HL-60 (cell line): ENCODE measurements around the gene PCAT7.

Experiments
- DNase-seq, 2 experiments: peaks; one replicate each; pipeline ENCODE4 v3.0.0-alpha.2; 2010 to 2020; ENCODE audit warnings: low read depth in 1 of 2, low spot score in 1 of 2
- H3K27ac ChIP-seq: fragments of 250-450 bp; sonication (Bioruptor Pico); replicated peaks from 2 replicates; pipeline ENCODE4 v1.5.1; 2020; ENCODE audit warnings: mild to moderate bottlenecking, moderate library complexity
- H3K27me3 ChIP-seq: fragments of 250-450 bp; sonication (Bioruptor Pico); 2 replicates; pipeline ENCODE4 v1.5.1; 2021; ENCODE audit warnings: mild to moderate bottlenecking, moderate library complexity; ENCODE audit not compliant: insufficient read depth, poor library complexity, severe bottlenecking
- H3K4me3 ChIP-seq: replicated peaks from 2 replicates; pipeline ENCODE4 v1.5.1; 2011; ENCODE audit warnings: mild to moderate bottlenecking, control low read depth, low read length; ENCODE audit not compliant: insufficient read depth
- CTCF ChIP-seq: IDR thresholded peaks from one replicate; pipeline ENCODE4 v1.5.1; 2011; ENCODE audit warnings: low read length, control low read depth, inconsistent platforms; ENCODE audit not compliant: insufficient read depth
- GABPA ChIP-seq: IDR thresholded peaks from 2 replicates; pipeline ENCODE4 v1.6.1; 2012; ENCODE audit warnings: low read depth
- POLR2AphosphoS5 ChIP-seq: IDR thresholded peaks from 2 replicates; pipeline ENCODE4 v1.6.1; 2012; ENCODE audit warnings: low read depth
- SPI1 ChIP-seq: IDR thresholded peaks from 2 replicates; pipeline ENCODE4 v1.6.1; 2012; ENCODE audit warnings: low read depth, mild to moderate bottlenecking, borderline replicate concordance
- TF ChIP-seq, protein P1 (sequence below): IDR thresholded peaks from 2 replicates; pipeline ENCODE4 v1.6.1; 2012; ENCODE audit warnings: low read depth; ENCODE audit not compliant: insufficient replicate concordance

The PCAT7 gene

DNA sequence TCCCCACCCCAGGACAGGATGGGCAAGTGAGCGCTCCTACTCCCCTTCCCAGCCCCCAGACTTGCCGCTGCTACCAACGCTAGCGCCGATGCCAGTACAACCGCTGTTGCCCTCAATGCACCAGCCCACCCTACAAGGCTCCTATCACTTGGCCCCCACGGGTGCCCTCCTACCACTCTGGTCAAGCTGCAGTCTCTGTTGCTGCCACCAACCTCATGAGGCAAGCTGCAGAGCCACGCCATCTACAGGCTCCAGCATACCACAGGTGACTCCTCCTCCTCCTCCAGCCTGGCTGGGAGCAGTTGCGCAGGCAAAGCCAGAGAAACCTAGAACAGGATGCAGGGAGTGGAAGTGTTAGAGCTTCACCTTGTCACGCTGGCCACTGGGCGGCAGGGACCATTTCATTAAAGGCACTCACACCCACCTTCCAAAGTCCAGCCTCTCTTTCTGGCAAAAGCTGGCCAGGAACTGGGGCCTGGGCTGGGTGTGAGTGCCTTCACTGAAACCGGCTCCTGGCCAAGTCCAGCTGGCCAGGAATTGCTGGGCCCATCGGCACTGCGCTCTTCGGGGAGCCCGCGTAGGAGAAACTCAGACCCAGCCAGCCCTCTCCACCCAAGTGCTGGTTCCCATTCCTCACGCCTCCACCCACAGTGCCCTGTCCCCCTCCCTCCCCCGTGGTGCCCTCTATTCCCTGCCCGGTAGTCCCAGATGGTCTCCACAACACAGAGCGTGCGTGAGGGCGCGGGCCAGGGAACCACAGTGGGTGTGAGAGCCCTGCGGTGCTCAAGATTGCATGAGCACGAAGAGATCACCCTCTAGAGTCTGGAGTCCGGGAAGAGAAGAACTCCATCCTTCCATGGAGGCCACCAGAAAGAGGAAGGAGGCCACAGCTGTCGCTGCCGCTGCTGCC is 1.6 kb upstream of the PCAT7 start:
- no peak for TF ChIP-seq GABPA
- TF ChIP-seq CTCF, result no peak
- TF ChIP-seq SPI1, result no peak
- no peak for TF ChIP-seq POLR2AphosphoS5
- TF ChIP-seq, protein P1, sequence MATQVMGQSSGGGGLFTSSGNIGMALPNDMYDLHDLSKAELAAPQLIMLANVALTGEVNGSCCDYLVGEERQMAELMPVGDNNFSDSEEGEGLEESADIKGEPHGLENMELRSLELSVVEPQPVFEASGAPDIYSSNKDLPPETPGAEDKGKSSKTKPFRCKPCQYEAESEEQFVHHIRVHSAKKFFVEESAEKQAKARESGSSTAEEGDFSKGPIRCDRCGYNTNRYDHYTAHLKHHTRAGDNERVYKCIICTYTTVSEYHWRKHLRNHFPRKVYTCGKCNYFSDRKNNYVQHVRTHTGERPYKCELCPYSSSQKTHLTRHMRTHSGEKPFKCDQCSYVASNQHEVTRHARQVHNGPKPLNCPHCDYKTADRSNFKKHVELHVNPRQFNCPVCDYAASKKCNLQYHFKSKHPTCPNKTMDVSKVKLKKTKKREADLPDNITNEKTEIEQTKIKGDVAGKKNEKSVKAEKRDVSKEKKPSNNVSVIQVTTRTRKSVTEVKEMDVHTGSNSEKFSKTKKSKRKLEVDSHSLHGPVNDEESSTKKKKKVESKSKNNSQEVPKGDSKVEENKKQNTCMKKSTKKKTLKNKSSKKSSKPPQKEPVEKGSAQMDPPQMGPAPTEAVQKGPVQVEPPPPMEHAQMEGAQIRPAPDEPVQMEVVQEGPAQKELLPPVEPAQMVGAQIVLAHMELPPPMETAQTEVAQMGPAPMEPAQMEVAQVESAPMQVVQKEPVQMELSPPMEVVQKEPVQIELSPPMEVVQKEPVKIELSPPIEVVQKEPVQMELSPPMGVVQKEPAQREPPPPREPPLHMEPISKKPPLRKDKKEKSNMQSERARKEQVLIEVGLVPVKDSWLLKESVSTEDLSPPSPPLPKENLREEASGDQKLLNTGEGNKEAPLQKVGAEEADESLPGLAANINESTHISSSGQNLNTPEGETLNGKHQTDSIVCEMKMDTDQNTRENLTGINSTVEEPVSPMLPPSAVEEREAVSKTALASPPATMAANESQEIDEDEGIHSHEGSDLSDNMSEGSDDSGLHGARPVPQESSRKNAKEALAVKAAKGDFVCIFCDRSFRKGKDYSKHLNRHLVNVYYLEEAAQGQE, result no peak
- Histone ChIP-seq H3K27me3 (peaks cover 29% of the 10 kb centered on the region), H3K27ac (no peak overlapping the region), H3K4me3 (no peak overlapping the region)
- peak in 1 of 2 experiments; percentile 18 for DNase-seq

GRCh38 chr9:94554078-94554438 is 825 bp upstream of the PCAT7 start:
- no peak for DNase-seq
- no peak overlapping the region for H3K27ac ChIP-seq

GRCh38 chr9:94557376-94557775 is 2.5 kb downstream of the PCAT7 start:
- no peak for DNase-seq
- no peak overlapping the region for H3K27ac ChIP-seq
- H3K4me3 ChIP-seq, result no peak overlapping the region
- H3K27me3 ChIP-seq, result peaks cover 29% of the 10 kb centered on the region
- TF ChIP-seq CTCF (no peak), POLR2AphosphoS5 (no peak), GABPA (no peak), SPI1 (no peak)
- TF ChIP-seq, protein P1, result no peak

More at GRCh38 chr9:94554078-94554438, 825 bp upstream of the PCAT7 start:
- no peak overlapping the region for H3K4me3 ChIP-seq
- TF ChIP-seq CTCF, result no peak
- TF ChIP-seq, protein P1, result no peak
- TF ChIP-seq SPI1, result no peak
- TF ChIP-seq GABPA, result no peak
- no peak for TF ChIP-seq POLR2AphosphoS5
- peaks cover 31% of the 10 kb centered on the region for H3K27me3 ChIP-seq
